ENCODE data around the gene FGGY.

- TF ChIP-seq MYBL2 (CRISPR knock-in tag; IDR thresholded peaks at IDR 0.05) (no peak), FOXJ3 (CRISPR knock-in tag; IDR thresholded peaks at IDR 0.05; ENCODE audit: borderline replicate concordance) (no peak), SP1 (CRISPR knock-in tag; conservative IDR thresholded peaks at IDR 0.05) (no peak), SMAD3 (CRISPR knock-in tag; IDR thresholded peaks at IDR 0.05; ENCODE audit: borderline replicate concordance) (no peak)
These were observed 57.9 kb downstream of the FGGY start for GRCh38 chr1:59354709-59355337.

All from WTC11 (cell line).